SK-N-SH (cell line): ENCODE results near the gene FGGY. TPM values are rescaled to one million over a fixed set of nuclear protein-coding genes. Genes with fewer than 3 reads are reported as not detected.

ENCODE experiments used
- CTCF ChIA-PET: fragments of 300-600, 350-600 bp; formaldehyde crosslinking; extraction: SDS; loops from one replicate; lab custom pipeline; 2021; lab: Yijun Ruan, JAX
- POLR2A ChIA-PET: fragments of 350-600 bp; sonication (Branson Sonifier 250); formaldehyde crosslinking; extraction: SDS; loops from one replicate; lab custom pipeline; 2020; ENCODE audit warnings: antibody characterized with exemption, inconsistent platforms; lab: Yijun Ruan, JAX
- DNase-seq: peaks from one replicate; pipeline ENCODE4 v3.0.0; 2012
- H2AFZ ChIP-seq: fragments of 200-600 bp; sonication (generic); 2 replicates; pipeline ENCODE4 v1.8.1; 2016; ENCODE audit warnings: antibody characterized with exemption, mild to moderate bottlenecking, low read depth
- H3F3A ChIP-seq: fragments of 200-600 bp; sonication (generic); replicated peaks from 2 replicates; pipeline ENCODE3; 2016; ENCODE audit warnings: antibody characterized with exemption, mild to moderate bottlenecking; ENCODE audit not compliant: insufficient read depth
- H3K27ac ChIP-seq, 2 experiments: fragments of 200-500 bp in 1 of 2; fragments of 200-600 bp in 1 of 2; sonication (Bioruptor generic) in 1 of 2; sonication (generic), shearing (Covaris generic) in 1 of 2; 2 replicates each; pipeline versions ENCODE4 v1.5.1 to v1.6.1; 2014 to 2016; ENCODE audit warnings: low read depth in 2 of 2, inconsistent platforms in 1 of 2, low read length in 1 of 2, mild to moderate bottlenecking in 1 of 2, mixed read lengths in 1 of 2
- H3K27me3 ChIP-seq: fragments of 200-600 bp; sonication (generic), shearing (Covaris generic); 2 replicates; pipeline ENCODE4 v1.6.1; 2016; ENCODE audit warnings: mixed run types; ENCODE audit not compliant: insufficient read depth
- H3K36me3 ChIP-seq, 2 experiments: fragments of 200-500 bp in 1 of 2; fragments of 200-600 bp in 1 of 2; sonication (Bioruptor generic) in 1 of 2; sonication (generic) in 1 of 2; replicated peaks in 1 of 2; 2 replicates each; pipeline versions ENCODE3 to v1.5.1; 2014 to 2016; ENCODE audit warnings: low read length in 1 of 2, mild to moderate bottlenecking in 1 of 2; ENCODE audit not compliant: insufficient read depth in 2 of 2, control insufficient read depth in 1 of 2
- H3K4me1 ChIP-seq, 2 experiments: fragments of 200-500 bp in 1 of 2; fragments of 200-600 bp in 1 of 2; sonication (Bioruptor generic) in 1 of 2; sonication (generic), shearing (Covaris generic) in 1 of 2; 2 replicates each; pipeline versions ENCODE4 v1.5.1 to v1.6.1; 2014 to 2016; ENCODE audit warnings: low read depth in 1 of 2, low read length in 1 of 2, mixed run types in 1 of 2; ENCODE audit not compliant: insufficient read depth in 2 of 2, control insufficient read depth in 1 of 2
- H3K4me2 ChIP-seq: fragments of 200-600 bp; sonication (generic), shearing (Covaris generic); 2 replicates; pipeline ENCODE4 v1.6.1; 2017; ENCODE audit warnings: mixed run types
- H3K4me3 ChIP-seq, 2 experiments: fragments of 200-500 bp in 1 of 2; fragments of 200-600 bp in 1 of 2; sonication (Bioruptor generic) in 1 of 2; sonication (generic), shearing (Covaris generic) in 1 of 2; 2 replicates each; pipeline versions ENCODE4 v1.5.1 to v1.8.1; 2014 to 2016; ENCODE audit warnings: low read depth in 2 of 2, inconsistent platforms in 1 of 2, low read length in 1 of 2, mild to moderate bottlenecking in 1 of 2, mixed read lengths in 1 of 2, moderate library complexity in 1 of 2
- H3K79me2 ChIP-seq: fragments of 200-600 bp; sonication (generic); 2 replicates; pipeline ENCODE4 v1.8.1; 2017; ENCODE audit warnings: mild to moderate bottlenecking; ENCODE audit not compliant: insufficient read depth
- H3K9ac ChIP-seq: fragments of 200-600 bp; sonication (generic); 2 replicates; pipeline ENCODE4 v1.6.1; 2017; ENCODE audit warnings: mixed run types
- H3K9me2 ChIP-seq: fragments of 200-600 bp; sonication (generic); 2 replicates; pipeline ENCODE4 v1.6.1; 2017; ENCODE audit warnings: mixed run types
- H3K9me3 ChIP-seq: fragments of 200-600 bp; sonication (generic); 2 replicates; pipeline ENCODE4 v1.6.1; 2017; ENCODE audit warnings: mixed run types, mild to moderate bottlenecking, moderate library complexity
- H4K20me1 ChIP-seq: fragments of 200-600 bp; sonication (generic); 2 replicates; pipeline ENCODE4 v1.6.1; 2017; ENCODE audit warnings: mild to moderate bottlenecking, mixed run types; ENCODE audit not compliant: insufficient read depth
- CHD2 ChIP-seq: fragments of 150-350 bp; IDR thresholded peaks from 2 replicates; pipeline ENCODE4 v1.6.1; 2018; ENCODE audit warnings: low read length; ENCODE audit not compliant: partially characterized antibody
- ELF1 ChIP-seq: IDR thresholded peaks from 2 replicates; pipeline ENCODE4 v1.4.0; 2012
- EZH2phosphoT487 ChIP-seq: fragments of 200-600 bp; sonication (generic); IDR thresholded peaks from 2 replicates; pipeline ENCODE4 v1.6.1; 2017; ENCODE audit warnings: low read depth, mixed run types, mild to moderate bottlenecking, antibody characterized with exemption, moderate library complexity, borderline replicate concordance
- FOSL2 ChIP-seq: IDR thresholded peaks from 2 replicates; pipeline ENCODE4 v1.4.0; 2012; ENCODE audit warnings: low read depth, mild to moderate bottlenecking, moderate library complexity, borderline replicate concordance
- FOXJ3 ChIP-seq: sonication (generic); formaldehyde crosslinking; IDR thresholded peaks from 2 replicates; pipeline ENCODE4 v1.5.1; 2020; ENCODE audit warnings: mild to moderate bottlenecking, missing genetic modification reagents
- GABPA ChIP-seq: IDR thresholded peaks from 2 replicates; pipeline ENCODE4 v1.4.0; 2012; ENCODE audit warnings: low read depth, mild to moderate bottlenecking
- IRF3 ChIP-seq: fragments of 150-350 bp; IDR thresholded peaks from 2 replicates; pipeline ENCODE4 v1.6.1; 2016; ENCODE audit warnings: mild to moderate bottlenecking, low read depth, low read length
- MEF2A ChIP-seq: IDR thresholded peaks from 2 replicates; pipeline ENCODE4 v1.4.0; 2012; ENCODE audit warnings: low read depth, borderline replicate concordance
- NRF1 ChIP-seq: IDR thresholded peaks from 2 replicates; pipeline ENCODE4 v1.6.1; 2012; ENCODE audit warnings: low read depth, mild to moderate bottlenecking, low read length
- POLR2AphosphoS5 ChIP-seq: IDR thresholded peaks from 2 replicates; pipeline ENCODE4 v1.6.1; 2012; ENCODE audit warnings: low read depth, low read length
- RAD21 ChIP-seq: IDR thresholded peaks from 2 replicates; pipeline ENCODE4 v1.6.1; 2012; ENCODE audit warnings: mild to moderate bottlenecking, low read length
- RFX5 ChIP-seq: IDR thresholded peaks from 2 replicates; pipeline ENCODE4 v1.6.1; 2012; ENCODE audit warnings: mild to moderate bottlenecking, improper control_type of control experiment, low read length
- RXRA ChIP-seq: IDR thresholded peaks from 2 replicates; pipeline ENCODE4 v1.4.0; 2012; ENCODE audit warnings: low read depth, mild to moderate bottlenecking, borderline replicate concordance
- SIN3A ChIP-seq: IDR thresholded peaks from 2 replicates; pipeline ENCODE4 v1.6.1; 2012; ENCODE audit warnings: low read depth, mild to moderate bottlenecking, low read length, moderate library complexity, borderline replicate concordance
- TAF1 ChIP-seq: IDR thresholded peaks from 2 replicates; pipeline ENCODE4 v1.6.1; 2012; ENCODE audit warnings: low read depth, mild to moderate bottlenecking, low read length, moderate library complexity, borderline replicate concordance
- YY1 ChIP-seq: IDR thresholded peaks from 2 replicates; pipeline ENCODE4 v1.4.0; 2012; ENCODE audit warnings: low read depth, mild to moderate bottlenecking
- WGBS: methylation state at CpG from one replicate; pipeline ENCODE4 v1.1.6; 2017; ENCODE audit warnings: low lambda C conversion rate; 5-methylcytosine and 5-hydroxymethylcytosine counted together
- polyA plus RNA-seq, 3 experiments: library from polyadenylated mRNA; depleted of rRNA; stranded (reverse); fragments of >200 nt; gene quantifications; 2 replicates each; pipeline ENCODE4 v1.2.3, GENCODE V29; 2012
- TF ChIP-seq, protein P1 (sequence below): IDR thresholded peaks from 2 replicates; pipeline ENCODE4 v1.4.0; 2012; ENCODE audit warnings: low read depth, borderline replicate concordance
- TF ChIP-seq, protein P2 (sequence below): IDR thresholded peaks from 2 replicates; pipeline ENCODE4; 2012

FGGY gene
- polyA plus RNA-seq, 1 of the 3 experiments (the other 2 are of a cell fraction): 10.3 TPM

DNA sequence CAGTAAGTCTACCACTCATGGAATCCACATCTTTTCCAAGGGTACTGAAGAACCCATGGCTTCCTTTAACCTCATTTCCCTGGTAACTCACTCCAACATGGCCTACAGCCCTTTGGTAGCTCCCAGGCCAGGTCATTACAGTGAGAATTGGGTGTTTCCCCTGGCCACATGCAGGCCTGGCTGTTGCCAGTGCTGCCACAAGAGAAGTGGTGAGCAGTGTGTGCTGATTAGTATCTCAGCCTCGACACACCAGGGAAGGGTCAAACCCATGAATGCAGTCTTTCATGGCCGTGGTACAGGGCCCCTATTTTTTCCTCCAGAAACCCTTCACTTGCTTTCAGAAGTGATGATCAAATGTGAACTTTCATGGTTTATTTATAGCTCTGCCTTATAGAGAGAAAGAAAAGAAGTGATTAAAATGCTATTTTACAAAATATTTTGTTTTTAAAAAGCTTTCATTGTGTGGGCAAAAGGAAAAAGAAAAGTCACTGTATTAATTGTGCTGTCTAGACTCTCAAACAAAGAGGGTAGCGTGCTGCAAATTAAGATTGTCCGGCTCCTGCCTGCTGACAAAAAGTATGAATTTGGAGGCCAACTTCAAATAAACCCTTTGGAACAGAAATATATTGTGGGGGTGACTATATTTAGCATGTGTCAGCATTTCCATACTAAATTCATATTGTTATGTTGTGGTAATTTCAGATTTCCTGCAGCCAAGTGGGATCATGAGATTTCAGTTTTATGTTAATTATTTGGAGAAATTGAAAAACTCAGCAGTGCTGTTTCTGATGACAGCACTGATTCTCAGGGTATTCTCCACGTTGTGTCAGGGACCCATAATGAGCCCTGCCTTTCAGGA, 455.9 kb downstream of the FGGY start:
- TF ChIP-seq CHD2: no peak
- no peak for TF ChIP-seq GABPA
- TF ChIP-seq EZH2phosphoT487: no peak
- TF ChIP-seq SIN3A: no peak
- no peak for TF ChIP-seq NRF1
- no peak for TF ChIP-seq RFX5
- no peak for TF ChIP-seq POLR2AphosphoS5
- TF ChIP-seq, protein P1, sequence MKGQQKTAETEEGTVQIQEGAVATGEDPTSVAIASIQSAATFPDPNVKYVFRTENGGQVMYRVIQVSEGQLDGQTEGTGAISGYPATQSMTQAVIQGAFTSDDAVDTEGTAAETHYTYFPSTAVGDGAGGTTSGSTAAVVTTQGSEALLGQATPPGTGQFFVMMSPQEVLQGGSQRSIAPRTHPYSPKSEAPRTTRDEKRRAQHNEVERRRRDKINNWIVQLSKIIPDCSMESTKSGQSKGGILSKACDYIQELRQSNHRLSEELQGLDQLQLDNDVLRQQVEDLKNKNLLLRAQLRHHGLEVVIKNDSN: no peak
- TF ChIP-seq MEF2A: no peak
- TF ChIP-seq IRF3: no peak
- no peak for TF ChIP-seq RAD21
- no peak for TF ChIP-seq YY1
- TF ChIP-seq FOSL2: no peak
- TF ChIP-seq RXRA: no peak
- TF ChIP-seq, protein P2, sequence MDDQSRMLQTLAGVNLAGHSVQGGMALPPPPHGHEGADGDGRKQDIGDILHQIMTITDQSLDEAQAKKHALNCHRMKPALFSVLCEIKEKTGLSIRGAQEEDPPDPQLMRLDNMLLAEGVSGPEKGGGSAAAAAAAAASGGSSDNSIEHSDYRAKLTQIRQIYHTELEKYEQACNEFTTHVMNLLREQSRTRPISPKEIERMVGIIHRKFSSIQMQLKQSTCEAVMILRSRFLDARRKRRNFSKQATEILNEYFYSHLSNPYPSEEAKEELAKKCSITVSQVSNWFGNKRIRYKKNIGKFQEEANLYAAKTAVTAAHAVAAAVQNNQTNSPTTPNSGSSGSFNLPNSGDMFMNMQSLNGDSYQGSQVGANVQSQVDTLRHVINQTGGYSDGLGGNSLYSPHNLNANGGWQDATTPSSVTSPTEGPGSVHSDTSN: no peak
- no peak for TF ChIP-seq TAF1
- TF ChIP-seq ELF1: no peak
- no peak for TF ChIP-seq FOXJ3 (CRISPR knock-in tag)
- Histone ChIP-seq H3K9ac (no peak overlapping the region), H3K9me3 (no peaks in the 10 kb centered on the region), H3K4me2 (no peak overlapping the region), H3K36me3 (no peaks in the 10 kb centered on the region), H3F3A (peaks cover 6% of the 10 kb centered on the region), H3K9me2 (no peaks in the 10 kb centered on the region), H3K4me1 (peaks cover 0 to 7% of the 10 kb centered on the region in 2 experiments; a peak in 3 of 4 replicates), H2AFZ (no peak overlapping the region), H4K20me1 (no peaks in the 10 kb centered on the region), H3K27ac (no peak overlapping the region), H3K27me3 (no peaks in the 10 kb centered on the region), H3K4me3 (no peak overlapping the region), H3K79me2 (no peaks in the 10 kb centered on the region)
- POLR2A ChIA-PET: no interaction called here
- no peak for DNase-seq
- CTCF ChIA-PET: interaction anchor here (1.5 to 1.7 kb wide), 2 partner anchors 10 to 53 kb away, joined by 4 read pairs; no protein-coding TSS in a partner anchor
- WGBS: 84% methylated on average over 5 of the region's 5 CpGs
